HL-60 (cell line): ENCODE data around the gene TNC.

Source experiments
- DNase-seq, 2 experiments: peaks; one replicate each; pipeline ENCODE4 v3.0.0-alpha.2; 2010 to 2020; ENCODE audit warnings: low read depth in 1 of 2, low spot score in 1 of 2
- H3K27ac ChIP-seq: fragments of 250-450 bp; sonication (Bioruptor Pico); replicated peaks from 2 replicates; pipeline ENCODE4 v1.5.1; 2020; ENCODE audit warnings: mild to moderate bottlenecking, moderate library complexity
- H3K27me3 ChIP-seq: fragments of 250-450 bp; sonication (Bioruptor Pico); 2 replicates; pipeline ENCODE4 v1.5.1; 2021; ENCODE audit warnings: mild to moderate bottlenecking, moderate library complexity; ENCODE audit not compliant: insufficient read depth, poor library complexity, severe bottlenecking
- H3K4me3 ChIP-seq: replicated peaks from 2 replicates; pipeline ENCODE4 v1.5.1; 2011; ENCODE audit warnings: mild to moderate bottlenecking, control low read depth, low read length; ENCODE audit not compliant: insufficient read depth
- CTCF ChIP-seq: IDR thresholded peaks from one replicate; pipeline ENCODE4 v1.5.1; 2011; ENCODE audit warnings: low read length, control low read depth, inconsistent platforms; ENCODE audit not compliant: insufficient read depth
- GABPA ChIP-seq: IDR thresholded peaks from 2 replicates; pipeline ENCODE4 v1.6.1; 2012; ENCODE audit warnings: low read depth
- POLR2AphosphoS5 ChIP-seq: IDR thresholded peaks from 2 replicates; pipeline ENCODE4 v1.6.1; 2012; ENCODE audit warnings: low read depth
- REST ChIP-seq: IDR thresholded peaks from 2 replicates; pipeline ENCODE4 v1.6.1; 2012; ENCODE audit warnings: low read depth; ENCODE audit not compliant: insufficient replicate concordance
- SPI1 ChIP-seq: IDR thresholded peaks from 2 replicates; pipeline ENCODE4 v1.6.1; 2012; ENCODE audit warnings: low read depth, mild to moderate bottlenecking, borderline replicate concordance

Gene TNC

GRCh38 chr9:115138151-115138550 lies 20.2 kb upstream of the TNC start:
- Histone ChIP-seq H3K4me3 (no peak overlapping the region), H3K27ac (no peak overlapping the region), H3K27me3 (no peaks in the 10 kb centered on the region)
- TF ChIP-seq POLR2AphosphoS5 (no peak), GABPA (no peak)
- DNase-seq = no peak

- DNase-seq = no peak
- TF ChIP-seq POLR2AphosphoS5 = no peak
- no peak for TF ChIP-seq REST
- TF ChIP-seq SPI1 = no peak
- TF ChIP-seq GABPA = no peak
- Histone ChIP-seq H3K27ac (no peak overlapping the region), H3K4me3 (no peak overlapping the region), H3K27me3 (no peaks in the 10 kb centered on the region)
Measured at GRCh38 chr9:115137526-115137925, 19.6 kb upstream of the TNC start.

GRCh38 chr9:115135821-115136778 lies 18.1 kb upstream of the TNC start:
- TF ChIP-seq SPI1 = no peak
- no peak for TF ChIP-seq CTCF
- TF ChIP-seq REST = no peak
- TF ChIP-seq GABPA = no peak
- TF ChIP-seq POLR2AphosphoS5 = no peak
- Histone ChIP-seq H3K27ac (no peak overlapping the region), H3K27me3 (no peaks in the 10 kb centered on the region), H3K4me3 (no peak overlapping the region)
- no peak for DNase-seq

- no peak for DNase-seq
- Histone ChIP-seq H3K4me3 (no peak overlapping the region), H3K27me3 (no peaks in the 10 kb centered on the region), H3K27ac (no peak overlapping the region)
- TF ChIP-seq CTCF = no peak
- TF ChIP-seq REST = no peak
- no peak for TF ChIP-seq SPI1
- TF ChIP-seq POLR2AphosphoS5 = no peak
- no peak for TF ChIP-seq GABPA
Measured at GRCh38 chr9:115134941-115135340, 17.0 kb upstream of the TNC start.
